IMR-90 (cell line): ENCODE results near the gene OVCA2. TPM values are rescaled to one million over a fixed set of nuclear protein-coding genes. Genes with fewer than 3 reads are reported as not detected.

Experiments used
- ATAC-seq: fragments of 200-7000 bp; cut with Tn5 transposase; 2 replicates; pipeline ENCODE4 v1.9.1; 2020; ENCODE audit warnings: low read depth, mild to moderate bottlenecking, moderate library complexity
- BruUV-seq: library from RNA; stranded (reverse); fragments of 400-500 nt; replicated peaks from 2 replicates; lab custom pipeline; 2021; lab: Mats Ljungman, UMichigan
- CTCF ChIA-PET: fragments of 300-600 bp; formaldehyde crosslinking; extraction: SDS; loops from one replicate; lab custom pipeline; 2021; ENCODE audit warnings: antibody characterized with exemption; lab: Yijun Ruan, JAX
- POLR2A ChIA-PET: fragments of 300-600 bp; sonication (Branson Sonifier 250); formaldehyde crosslinking; loops from one replicate; lab custom pipeline; 2022; ENCODE audit warnings: antibody characterized with exemption; ENCODE audit not compliant: unreplicated experiment; lab: Charles Lee
- DNase-seq: peaks from one replicate; pipeline ENCODE4 v3.0.0; 2013
- H2AFZ ChIP-seq: replicated peaks from 2 replicates; pipeline ENCODE3; 2013; ENCODE audit warnings: low read length, mild to moderate bottlenecking; ENCODE audit not compliant: poor library complexity
- H2AK5ac ChIP-seq: 2 replicates; pipeline ENCODE4 v1.6.1; 2013; ENCODE audit warnings: low read depth, low read length, inconsistent platforms
- H2AK9ac ChIP-seq: replicated peaks from 2 replicates; pipeline ENCODE3; 2013; ENCODE audit warnings: mild to moderate bottlenecking, low read depth, low read length, moderate library complexity; ENCODE audit not compliant: poor library complexity
- H2BK120ac ChIP-seq: 2 replicates; pipeline ENCODE4 v1.6.1; 2013; ENCODE audit warnings: low read depth, low read length, inconsistent platforms
- H2BK15ac ChIP-seq: 3 replicates; pipeline ENCODE4 v1.6.1; 2013; ENCODE audit warnings: low read depth, low read length, inconsistent platforms
- H2BK20ac ChIP-seq: 2 replicates; pipeline ENCODE4 v1.6.1; 2013; ENCODE audit warnings: low read depth, mild to moderate bottlenecking, inconsistent platforms, low read length, moderate library complexity
- H2BK5ac ChIP-seq: 2 replicates; pipeline ENCODE4 v1.6.1; 2013; ENCODE audit warnings: mild to moderate bottlenecking, low read depth, low read length, inconsistent platforms; ENCODE audit not compliant: poor library complexity, severe bottlenecking
- H3K14ac ChIP-seq: replicated peaks from 2 replicates; pipeline ENCODE4 v1.6.1; 2013; ENCODE audit warnings: low read depth, low read length, inconsistent platforms
- H3K18ac ChIP-seq: 2 replicates; pipeline ENCODE4 v1.6.1; 2013; ENCODE audit warnings: low read depth, low read length, control low read depth
- H3K23ac ChIP-seq: 2 replicates; pipeline ENCODE4 v1.6.1; 2013; ENCODE audit warnings: low read depth, low read length, inconsistent platforms
- H3K27ac ChIP-seq: 2 replicates; pipeline ENCODE4 v1.5.1; 2013; ENCODE audit warnings: mild to moderate bottlenecking, control low read depth, low read length; ENCODE audit not compliant: insufficient read depth
- H3K27me3 ChIP-seq: 2 replicates; pipeline ENCODE4 v1.6.1; 2013; ENCODE audit warnings: low read length; ENCODE audit not compliant: control insufficient read depth, insufficient read depth
- H3K36me3 ChIP-seq: 2 replicates; pipeline ENCODE4 v1.6.1; 2013; ENCODE audit warnings: low read length, mixed read lengths; ENCODE audit not compliant: control insufficient read depth, insufficient read depth
- H3K4ac ChIP-seq: 2 replicates; pipeline ENCODE4 v1.6.1; 2013; ENCODE audit warnings: low read depth, low read length, inconsistent platforms
- H3K4me1 ChIP-seq: 2 replicates; pipeline ENCODE4 v1.6.1; 2013; ENCODE audit warnings: low read length, mixed read lengths; ENCODE audit not compliant: control insufficient read depth, insufficient read depth
- H3K4me2 ChIP-seq: 2 replicates; pipeline ENCODE4 v1.6.1; 2013; ENCODE audit warnings: low read depth, mild to moderate bottlenecking, control low read depth, low read length, moderate library complexity
- H3K4me3 ChIP-seq: 2 replicates; pipeline ENCODE4 v1.5.1; 2013; ENCODE audit warnings: low read depth, mild to moderate bottlenecking, control low read depth, low read length, moderate library complexity; ENCODE audit not compliant: insufficient read depth
- H3K56ac ChIP-seq: 2 replicates; pipeline ENCODE4 v1.6.1; 2013; ENCODE audit warnings: low read length, inconsistent platforms; ENCODE audit not compliant: insufficient read depth; ENCODE audit errors: extremely low read depth
- H3K79me1 ChIP-seq, 2 experiments: 2 replicates each; pipeline ENCODE4 v1.6.1; 2013; ENCODE audit warnings: low read length in 2 of 2, inconsistent platforms in 1 of 2, low read depth in 1 of 2
- H3K9ac ChIP-seq: 2 replicates; pipeline ENCODE4 v1.6.1; 2013; ENCODE audit warnings: low read depth, low read length, control low read depth
- H3K9me1 ChIP-seq: 2 replicates; pipeline ENCODE4 v1.6.1; 2013; ENCODE audit warnings: low read length, inconsistent platforms; ENCODE audit not compliant: insufficient read depth
- H3K9me3 ChIP-seq: 2 replicates; pipeline ENCODE4 v1.6.1; 2013; ENCODE audit warnings: low read length; ENCODE audit not compliant: control insufficient read depth, insufficient read depth
- H4K20me1 ChIP-seq: 2 replicates; pipeline ENCODE4 v1.6.1; 2013; ENCODE audit warnings: low read length, inconsistent platforms; ENCODE audit not compliant: insufficient read depth
- H4K5ac ChIP-seq: 2 replicates; pipeline ENCODE4 v1.6.1; 2013; ENCODE audit warnings: mild to moderate bottlenecking, low read depth, low read length, control low read depth
- H4K8ac ChIP-seq, 2 experiments: 2 replicates each; pipeline ENCODE4 v1.6.1; 2013; ENCODE audit warnings: low read depth in 2 of 2, low read length in 2 of 2, control low read depth in 1 of 2, inconsistent platforms in 1 of 2
- H4K91ac ChIP-seq: 2 replicates; pipeline ENCODE4 v1.6.1; 2013; ENCODE audit warnings: low read depth, low read length, inconsistent platforms; ENCODE audit not compliant: insufficient read depth
- CHD1 ChIP-seq: IDR thresholded peaks from 2 replicates; pipeline ENCODE4 v1.6.1; 2012; ENCODE audit warnings: low read depth, low read length, improper control_type of control experiment
- POLR2A ChIP-seq: IDR thresholded peaks from 2 replicates; pipeline ENCODE4 v1.6.1; 2012; ENCODE audit warnings: mild to moderate bottlenecking, low read depth, low read length
- SMC3 ChIP-seq: fragments of 150-350 bp; IDR thresholded peaks from 2 replicates; pipeline ENCODE4 v1.6.1; 2016; ENCODE audit warnings: low read depth, mild to moderate bottlenecking, antibody characterized with exemption, low read length, moderate library complexity
- whole genome bisulfite sequencing, 2 experiments: methylation state at CpG; one replicate each; pipeline versions ENCODE4 v1.1.5 to v1.1.7; 2013; ENCODE audit warnings: missing lambda C conversion rate in 2 of 2; ENCODE audit not compliant: insufficient read length in 1 of 2; ENCODE audit errors: extremely low coverage in 2 of 2; 5-methylcytosine and 5-hydroxymethylcytosine counted together
- dilution Hi-C: fragments of 300-500 bp; cut with HindIII; formaldehyde crosslinking; loops from one replicate; pipeline ENCODE4 v1.14.3; 2018; ENCODE audit warnings: low sequenced_read_pairs; ENCODE audit not compliant: unreplicated experiment
- in situ Hi-C: fragments of 300-500 bp; cut with MboI; formaldehyde crosslinking; loops from 3 replicates; pipeline ENCODE4 v1.14.3; 2019; ENCODE audit warnings: low sequenced_read_pairs, inconsistent platforms, mixed read lengths
- intact Hi-C: fragments of 100-400 bp; cut with micrococcal nuclease; formaldehyde crosslinking; loops from 2 replicates; pipeline ENCODE4 v1.10.0; 2022
- polyA plus RNA-seq, 3 experiments: library from polyadenylated mRNA; depleted of rRNA; stranded (reverse); fragments of >200 nt; gene quantifications; 2 replicates each; pipeline ENCODE4 v1.2.3, GENCODE V29; 2012; ENCODE audit warnings: low replicate concordance in 1 of 3
- total RNA-seq: library from RNA; depleted of rRNA; stranded (reverse); fragments of >200 nt; gene quantifications from 2 replicates; pipeline ENCODE4 v1.2.3, GENCODE V29; 2012

Gene OVCA2
- total and polyA plus RNA-seq, 2 of the 4 experiments (the other 2 are of a cell fraction): 38.7 to 46.9 TPM

- Histone ChIP-seq H2AFZ (no peak overlapping the region), H2AK9ac (no peak overlapping the region), H3K23ac (no peak overlapping the region), H2BK15ac (no peak overlapping the region), H3K4me3 (no peak overlapping the region), H3K14ac (no peak overlapping the region), H4K8ac (no peak overlapping the region), H3K9ac (no peak overlapping the region), H3K18ac (no peak overlapping the region), H2BK20ac (no peak overlapping the region), H3K9me3 (no peaks in the 10 kb centered on the region), H3K4me2 (no peak overlapping the region), H3K27ac (no peak overlapping the region), H2BK120ac (no peak overlapping the region), H3K4me1 (peaks cover 22% of the 10 kb centered on the region), H4K91ac (no peak overlapping the region), H4K20me1 (peaks cover 10% of the 10 kb centered on the region), H3K27me3 (no peaks in the 10 kb centered on the region), H2BK5ac (no peak overlapping the region), H3K4ac (no peak overlapping the region), H3K56ac (no peak overlapping the region), H3K79me1 (peaks cover 17 to 33% of the 10 kb centered on the region in 2 experiments), H3K36me3 (peaks cover 15% of the 10 kb centered on the region), H4K5ac (no peak overlapping the region), H2AK5ac (no peak overlapping the region), H3K9me1 (peaks cover 19% of the 10 kb centered on the region)
- POLR2A ChIA-PET: no interaction called here
- in situ Hi-C loops (loop anchor here (25.0 kb wide), 1 partner anchor 335 kb away; the partner anchor contains the start of genes TLCD2 and WDR81), intact Hi-C loops (no loop called here), dilution Hi-C loops (no loop called here)
- CTCF ChIA-PET: interaction anchor here (0.6 kb wide), 1 partner anchor 11 kb away, joined by 3 read pairs; no protein-coding TSS in a partner anchor
- ATAC-seq: no peak
- BruUV-seq: no TSS peak
- no peak for TF ChIP-seq SMC3
- TF ChIP-seq POLR2A: peak; percentile 32; the same call in 1 of the 2 replicates
- no peak for TF ChIP-seq CHD1
- no peak for DNase-seq
- WGBS, 2 experiments: 98% methylated on average over 6 of the region's 6 CpGs; no CpG with 5 or more reads in 1 of the 2 experiments
These were observed 5.8 kb downstream of the OVCA2 start for GRCh38 chr17:2047590-2047989.
